ENCODE results near the gene RBBP8NL. TPM values are rescaled to one million over a fixed set of nuclear protein-coding genes. Genes with fewer than 3 reads are reported as not detected.

The RBBP8NL gene
- polyA plus RNA-seq, 2 of the 4 experiments (the other 2 are of a cell fraction), result not detected

- TF ChIP-seq CTCF (IDR thresholded peaks at IDR 0.05) (peak; percentile 26), GATA3 (IDR thresholded peaks at IDR 0.05; ENCODE audit: borderline replicate concordance) (no peak)
- no peak for FAIRE-seq
- no peak overlapping the region for H3K27ac ChIP-seq
- WGBS (ENCODE audit: missing lambda C conversion rate), result 64% methylated on average over 15 of the region's 22 CpGs
- H3K4me3 ChIP-seq, result no peak overlapping the region
- DNase-seq (ENCODE audit: low read depth in 1 of 2, low spot score in 1 of 2), result peak; percentile 46 to 47
- peaks cover 9% of the 10 kb centered on the region; the same call in 1 of the 3 replicates for H3K4me1 ChIP-seq
- peak; percentile 45 to 80; a peak in 4 of 6 replicates for ATAC-seq
- ChIA-PET POLR2A (no interaction called here), CTCF (interaction anchor here (0.5 to 3.4 kb wide), 8 partner anchors 13 to 394 kb away, joined by 3 to 11 read pairs (median 3); no protein-coding TSS in a partner anchor)
- no peaks in the 10 kb centered on the region for H3K9me3 ChIP-seq
- no peak overlapping the region for H3K4me2 ChIP-seq
Observed at GRCh38 chr20:62413896-62414481, 13.3 kb downstream of the RBBP8NL start.

GRCh38 chr20:62413025-62413570, 14.2 kb downstream of the RBBP8NL start:
- POLR2A ChIA-PET, result no interaction called here

More at GRCh38 chr20:62413025-62413570, 14.2 kb downstream of the RBBP8NL start:
- 79% methylated on average over 7 of the region's 11 CpGs for WGBS (ENCODE audit: missing lambda C conversion rate)
- CTCF ChIA-PET, result interaction anchor here (1.2 to 3.4 kb wide), 4 partner anchors 14 to 204 kb away, joined by 3 to 11 read pairs (median 4); no protein-coding TSS in a partner anchor
- Histone ChIP-seq H3K4me2 (no peak overlapping the region), H3K4me3 (no peak overlapping the region), H3K9me3 (no peaks in the 10 kb centered on the region), H3K4me1 (peaks cover 9% of the 10 kb centered on the region; the same call in 1 of the 3 replicates), H3K27ac (no peak overlapping the region)
- DNase-seq (ENCODE audit: low read depth in 1 of 2, low spot score in 1 of 2) (no peak), ATAC-seq (no peak), FAIRE-seq (no peak)
- TF ChIP-seq CEBPB (IDR thresholded peaks at IDR 0.05) (no peak), HES2 (IDR thresholded peaks at IDR 0.05) (no peak), ATOH8 (CRISPR knock-in tag; IDR thresholded peaks at IDR 0.05; ENCODE audit: low read depth) (no peak), CHD4 (IDR thresholded peaks at IDR 0.05; ENCODE audit: borderline replicate concordance) (no peak), BHLHE40 (IDR thresholded peaks at IDR 0.05; ENCODE audit: low read depth, low read length) (no peak), ELK1 (IDR thresholded peaks at IDR 0.05; ENCODE audit: low read depth, low read length) (no peak), EHF (CRISPR knock-in tag; IDR thresholded peaks at IDR 0.05) (no peak), HEYL (CRISPR knock-in tag; IDR thresholded peaks at IDR 0.05) (no peak), ZSCAN20 (CRISPR knock-in tag; IDR thresholded peaks at IDR 0.05) (no peak), PBX3 (IDR thresholded peaks at IDR 0.05) (no peak)
